DMS114 treated with DMSO at 0.1 percent for 48 hours (cell line): Measurements from ENCODE around the gene SUGCT.

Source experiments
- DNase-seq: peaks from one replicate; lab custom pipeline; 2025; ENCODE audit not compliant: unreplicated experiment; lab: John Stamatoyannopoulos, UW

SUGCT gene

DNA sequence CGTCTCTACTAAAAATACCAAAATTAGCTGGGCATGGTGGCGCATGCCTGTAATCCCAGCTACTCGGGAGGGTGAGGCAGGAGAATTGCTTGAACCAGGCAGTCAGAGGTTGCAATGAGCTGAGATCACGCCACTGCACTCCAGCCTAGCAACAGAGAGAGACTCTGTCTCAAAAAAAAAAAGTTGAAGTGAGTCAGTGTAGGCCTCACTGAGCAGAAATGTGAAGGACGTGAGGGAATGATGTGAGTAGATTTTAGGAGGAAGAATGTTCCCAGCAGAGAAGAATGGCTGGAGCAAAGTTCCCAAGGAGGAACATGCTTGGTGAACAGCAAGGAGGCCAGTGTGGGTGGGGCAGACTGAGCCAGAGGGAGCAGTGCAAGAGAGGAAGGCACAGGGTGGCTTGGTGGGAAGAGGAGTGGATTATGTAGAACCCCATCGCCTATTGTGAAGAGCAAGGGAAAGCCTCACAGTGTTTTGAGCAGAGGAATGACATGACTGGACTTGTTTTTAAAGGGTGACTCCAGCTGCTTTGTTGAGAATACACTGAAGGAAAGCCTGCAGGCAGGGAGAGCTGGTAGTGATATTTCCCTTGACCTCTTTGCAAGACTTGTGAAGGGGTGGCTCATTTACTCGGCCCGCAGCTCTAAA, 708.7 kb downstream of the SUGCT start:
- no peak for DNase-seq

DNA sequence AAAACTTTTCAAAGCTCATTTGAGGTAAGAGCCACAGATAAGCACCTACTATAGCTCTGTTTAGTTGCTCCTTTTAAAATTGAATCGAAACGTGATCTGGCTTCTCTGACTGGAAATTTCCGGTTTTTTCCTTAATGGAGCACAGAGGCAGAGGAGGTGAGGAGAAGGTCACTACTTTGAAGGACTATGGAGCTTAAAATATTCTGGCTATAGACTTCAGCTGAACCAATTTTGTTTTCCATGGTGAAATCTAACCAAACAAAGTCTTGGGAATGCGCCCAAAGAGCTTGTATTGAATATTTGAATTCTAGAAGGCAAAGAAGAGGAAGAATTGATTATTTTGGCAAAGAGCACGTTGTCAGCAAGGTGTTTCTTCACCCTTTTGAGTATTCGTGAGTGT, 711.1 kb downstream of the SUGCT start:
- no peak for DNase-seq

DNA sequence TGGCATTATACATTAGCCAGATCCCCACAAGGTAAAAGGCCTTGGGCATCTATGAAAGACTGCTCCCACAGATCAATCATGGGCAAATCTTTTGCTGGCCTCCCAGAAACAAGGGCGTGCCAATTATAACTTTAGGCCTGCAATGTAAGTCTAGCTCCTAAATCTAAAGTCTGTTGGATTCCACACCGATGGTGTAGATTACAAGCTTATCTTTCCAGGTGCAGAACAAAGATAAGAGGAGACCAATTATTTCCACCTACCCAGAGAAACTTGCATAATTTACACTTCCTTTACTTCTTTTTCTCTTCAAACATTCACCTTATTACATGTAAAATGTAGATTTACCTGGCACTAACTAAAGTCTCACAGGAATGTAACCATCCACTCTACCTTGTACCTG, 713.1 kb downstream of the SUGCT start:
- no peak for DNase-seq

DNA sequence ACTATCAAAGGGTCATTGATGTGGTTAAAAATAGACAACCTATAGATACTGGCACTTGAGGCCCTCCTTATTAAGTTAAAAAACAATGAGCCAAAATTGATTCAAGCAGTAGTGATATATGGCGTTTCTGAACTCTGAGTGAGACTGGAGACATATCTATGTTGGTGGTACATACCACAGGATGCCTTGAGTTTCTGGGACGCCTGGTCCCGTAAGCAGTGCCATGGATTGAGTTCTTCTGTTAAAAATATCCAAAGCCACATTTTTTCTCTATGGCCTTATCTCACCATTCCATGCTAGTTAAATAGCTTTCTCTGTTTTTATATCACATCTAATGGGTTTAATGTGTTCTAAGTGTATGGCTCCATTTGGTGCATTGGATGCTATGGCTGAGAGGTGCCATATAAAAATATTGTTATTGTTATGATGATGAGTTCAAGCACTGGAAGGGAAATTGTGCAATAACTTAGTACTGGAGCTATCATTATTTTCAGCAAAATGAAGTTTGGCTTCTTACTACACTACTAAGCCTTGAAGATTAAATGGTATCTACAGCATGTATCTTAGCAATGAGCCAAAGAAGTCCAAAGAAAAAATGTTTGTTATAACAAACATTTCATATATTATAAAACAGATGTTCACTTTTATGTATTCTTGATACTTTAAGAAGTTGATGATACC, 713.9 kb downstream of the SUGCT start:
- no peak for DNase-seq

DNA sequence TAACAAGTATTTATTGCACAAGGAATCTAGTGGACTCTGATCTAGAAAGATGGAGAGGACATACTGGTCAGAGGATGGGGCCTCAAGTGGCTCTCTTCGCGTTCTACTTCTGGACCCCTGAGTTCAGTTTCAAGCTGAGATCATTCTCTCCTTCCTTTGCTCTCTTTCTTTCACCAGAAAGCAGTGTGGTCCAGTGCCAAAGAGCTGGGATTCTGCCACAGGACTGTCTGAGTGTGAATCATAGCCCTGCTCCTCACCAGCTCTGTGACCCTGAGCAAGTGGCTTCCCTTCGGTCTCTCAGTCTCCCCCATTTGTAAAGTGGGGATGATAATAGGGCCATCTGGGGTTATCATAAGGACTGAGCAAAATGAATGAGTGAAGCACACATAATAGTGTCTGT, 715.2 kb downstream of the SUGCT start:
- DNase-seq, result no peak

DNA sequence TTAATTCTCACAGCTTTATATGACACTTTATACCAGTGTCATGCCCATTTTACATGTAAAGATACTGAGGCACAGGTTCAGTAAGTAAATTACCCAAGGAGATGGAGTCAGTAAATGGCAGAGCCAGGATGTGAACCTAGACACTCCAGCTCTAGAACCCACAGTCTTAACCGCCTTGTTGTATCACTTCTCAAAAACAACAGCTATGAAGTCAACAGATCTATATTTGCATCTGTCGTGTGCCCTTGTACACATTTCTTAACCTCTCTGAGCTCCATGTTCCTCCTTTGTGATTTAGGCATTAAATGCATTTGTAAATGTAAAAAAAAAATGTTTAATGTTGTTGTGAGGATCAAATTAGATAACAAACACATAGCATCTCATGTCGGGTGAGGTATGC, 716.2 kb downstream of the SUGCT start:
- no peak for DNase-seq

DNA sequence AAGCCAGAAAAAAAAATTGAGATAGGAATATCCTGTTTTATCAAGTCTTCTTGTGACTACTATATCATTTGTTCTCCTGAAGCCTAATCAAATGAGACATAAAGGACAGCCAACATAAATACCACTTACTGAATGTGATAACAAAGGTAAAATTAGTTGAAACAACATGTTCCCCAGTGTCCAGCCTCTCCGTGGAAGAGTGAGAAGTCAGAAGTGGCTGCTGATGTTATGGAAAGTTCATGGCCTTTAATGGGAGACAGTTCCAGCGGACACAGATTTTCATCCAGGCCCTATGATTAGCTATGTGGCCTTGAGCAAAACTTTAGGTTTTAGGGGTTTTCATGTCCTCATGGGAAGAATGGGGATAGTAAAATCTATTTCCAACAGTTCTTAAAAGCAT, 724.3 kb downstream of the SUGCT start:
- DNase-seq, result no peak

DNA sequence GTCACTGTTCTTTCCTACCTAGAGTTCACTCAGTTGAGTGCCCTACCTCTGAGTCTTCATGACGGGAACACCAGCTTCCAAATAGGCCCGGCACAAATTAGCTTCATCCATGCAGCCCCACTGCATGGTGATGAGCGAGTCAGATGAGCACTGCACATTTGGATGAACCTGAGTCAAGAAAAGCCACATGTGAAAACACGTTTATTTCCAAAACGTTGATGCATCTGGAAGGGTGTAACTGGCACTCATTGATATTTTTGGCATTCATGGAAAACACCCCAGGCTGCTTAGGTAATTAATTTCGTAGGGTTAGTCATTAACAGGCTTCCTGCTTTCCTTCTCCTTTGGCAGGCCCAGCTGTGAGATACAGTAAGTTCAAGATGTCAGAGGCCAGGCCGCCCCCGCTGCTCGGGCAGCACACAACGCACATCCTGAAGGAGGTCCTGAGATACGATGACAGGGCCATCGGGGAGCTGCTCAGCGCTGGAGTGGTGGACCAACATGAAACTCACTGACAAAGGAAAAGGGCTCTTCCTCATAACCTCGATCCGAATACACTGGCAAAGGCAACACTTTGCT, 725.2 kb downstream of the SUGCT start:
- no peak for DNase-seq

DNA sequence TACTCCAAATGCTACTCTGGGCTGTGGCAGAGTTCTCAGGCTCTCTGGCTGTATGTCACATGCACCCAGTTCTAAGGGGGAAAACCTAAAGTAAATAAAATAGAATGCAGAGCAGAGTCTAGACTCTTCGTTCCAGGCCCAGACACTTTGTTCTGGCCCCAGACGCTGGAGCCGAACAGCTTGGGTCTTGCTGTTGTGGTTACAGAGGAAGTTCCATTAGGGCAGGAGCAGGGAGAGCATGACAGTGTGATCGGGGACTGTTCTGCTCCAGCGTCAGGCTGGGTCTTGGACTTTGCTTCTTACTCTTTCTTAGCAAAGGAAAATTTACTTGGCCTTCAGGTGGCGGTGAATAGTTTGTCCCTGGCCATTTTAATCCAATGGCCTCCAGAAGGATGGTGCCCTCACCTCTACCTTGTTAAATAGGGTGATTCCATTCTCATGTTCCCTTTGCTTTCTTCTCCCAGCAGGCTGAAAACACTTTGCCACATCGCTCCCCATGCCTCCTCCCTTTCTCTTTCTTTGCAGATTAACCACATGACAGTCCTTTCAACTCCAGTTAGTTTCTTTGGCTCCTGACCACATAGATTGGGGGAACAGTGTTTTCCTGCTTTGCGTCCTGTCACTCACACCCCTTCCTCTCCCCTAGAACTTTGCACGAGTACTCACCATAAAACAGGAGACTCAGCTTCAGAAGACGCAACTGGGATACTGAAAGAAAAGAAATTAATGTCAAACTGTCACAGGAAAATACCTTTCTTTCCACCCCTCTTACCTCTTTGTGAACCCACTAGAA, 730.8 kb downstream of the SUGCT start:
- no peak for DNase-seq

DNA sequence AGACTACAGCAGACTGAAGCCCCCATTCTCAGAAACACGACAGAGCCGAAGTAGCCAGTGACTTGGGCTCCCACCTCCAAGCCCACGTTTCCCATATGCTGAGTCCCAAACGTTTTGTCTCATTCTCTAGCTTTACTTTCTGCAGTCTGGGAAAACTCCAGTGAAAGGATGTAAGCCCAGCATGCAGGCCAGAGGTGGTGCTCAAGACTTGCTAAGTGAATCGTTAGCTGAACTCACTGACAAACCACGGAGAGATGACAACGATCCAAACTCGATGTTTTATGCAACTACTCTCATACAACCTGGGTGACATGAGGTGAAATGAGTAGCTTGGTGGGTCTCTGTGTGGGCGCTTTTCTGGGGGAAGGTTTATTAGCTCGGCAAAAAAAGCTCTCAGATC, 731.8 kb downstream of the SUGCT start:
- no peak for DNase-seq

DNA sequence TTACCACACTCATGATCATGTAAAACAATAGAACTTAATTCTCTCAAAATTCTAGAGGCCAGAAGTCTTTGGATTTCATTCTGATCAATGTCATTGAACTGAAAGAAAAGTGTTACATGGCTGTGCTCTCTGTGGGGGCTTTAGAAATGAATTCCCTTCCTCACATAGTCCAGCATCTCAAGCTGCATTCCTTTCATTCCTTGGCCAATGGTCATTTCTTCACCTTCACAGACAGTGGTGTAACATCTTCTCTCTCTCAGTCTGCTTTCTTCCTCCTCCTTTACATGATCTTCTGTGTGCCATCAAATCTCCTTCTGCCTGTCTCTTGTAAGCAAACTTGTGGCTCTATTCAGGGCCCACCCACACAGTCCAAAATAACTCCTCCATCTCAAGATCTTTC, 735.3 kb downstream of the SUGCT start:
- DNase-seq, result no peak

DNA sequence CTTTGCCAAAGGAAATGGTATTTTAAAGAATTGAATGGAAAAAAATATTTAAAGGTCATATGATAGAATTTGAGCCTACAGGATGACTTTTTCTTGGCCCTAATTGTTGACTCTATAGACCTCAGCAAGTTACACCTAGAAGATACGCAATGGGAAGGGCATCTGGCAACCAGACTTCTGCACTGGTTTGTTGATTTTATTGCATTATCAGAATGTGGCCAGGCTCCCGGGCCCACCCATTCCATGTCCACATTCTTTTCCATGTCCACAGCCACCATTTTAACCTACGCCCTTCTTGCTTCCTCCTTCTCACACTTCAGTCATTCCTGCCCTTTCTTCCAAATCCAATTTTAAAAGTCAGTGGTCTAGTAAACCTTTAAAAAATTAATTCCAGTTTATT, 738.4 kb downstream of the SUGCT start:
- DNase-seq, result no peak

DNA sequence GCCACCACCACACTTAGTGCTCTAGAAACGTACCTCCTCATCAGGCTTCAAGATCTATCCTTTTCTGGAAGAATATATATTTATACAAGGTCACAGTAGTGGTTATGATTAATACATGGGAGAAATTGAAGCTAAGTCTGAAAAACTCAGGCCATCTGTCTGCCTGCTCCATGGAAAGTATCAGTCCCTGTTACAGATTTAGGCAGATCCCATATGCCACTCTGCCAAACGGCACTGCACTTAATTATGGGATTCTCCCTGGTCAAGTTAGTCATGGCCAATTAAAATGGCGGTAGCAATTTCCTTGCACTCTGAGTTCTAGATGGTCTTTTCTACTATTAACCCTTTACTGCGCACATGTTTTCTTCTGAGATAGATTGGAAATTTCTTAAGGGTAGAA, 740.0 kb downstream of the SUGCT start:
- DNase-seq, result no peak

DNA sequence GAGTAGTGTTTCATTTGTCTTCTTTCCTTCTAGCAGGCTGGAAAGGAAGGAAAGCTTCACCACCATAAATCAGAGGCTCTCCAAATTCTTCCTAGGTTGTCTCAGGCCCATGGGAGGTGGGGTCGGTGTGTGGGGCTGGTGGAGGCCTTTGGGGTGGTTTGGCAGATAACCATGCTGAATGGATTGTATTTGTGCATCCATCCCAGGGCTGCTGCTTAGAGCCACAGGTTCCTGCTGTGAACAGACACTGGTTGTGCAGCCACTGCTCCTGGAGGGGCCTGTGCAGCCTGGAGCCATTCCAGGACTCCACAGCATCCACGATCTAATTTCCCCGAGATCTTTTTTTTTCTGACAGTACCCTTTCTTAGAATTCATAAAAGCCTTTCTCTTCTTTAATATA, 741.8 kb downstream of the SUGCT start:
- no peak for DNase-seq

DNA sequence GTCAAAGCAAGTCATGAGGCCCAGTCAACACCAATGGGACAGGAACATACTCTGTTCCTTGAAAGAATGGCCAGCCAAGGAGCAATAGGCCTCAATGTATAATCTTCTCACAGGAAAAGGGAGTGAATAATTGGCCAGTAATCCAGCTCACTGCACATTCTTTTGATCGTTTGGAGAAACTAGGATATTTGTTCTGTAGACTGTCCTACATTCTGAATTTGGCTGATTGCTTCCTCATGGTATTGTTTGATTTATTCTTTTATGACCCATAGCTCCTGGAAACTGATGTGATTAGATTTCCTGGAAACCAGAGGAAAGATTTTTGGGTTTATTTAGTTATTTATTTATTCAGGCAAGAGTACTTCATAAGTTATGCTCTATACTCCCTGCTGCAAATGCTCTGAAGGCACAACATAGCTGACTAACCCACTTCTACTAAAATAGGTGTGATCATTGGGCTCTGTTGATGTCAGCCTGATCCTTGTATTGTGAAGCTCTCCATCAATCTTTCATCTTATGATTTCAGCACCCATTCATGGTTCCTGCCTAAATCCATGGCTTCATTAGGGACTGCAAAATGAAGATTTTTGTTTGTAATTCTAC, 745.2 kb downstream of the SUGCT start:
- DNase-seq, result no peak

DNA sequence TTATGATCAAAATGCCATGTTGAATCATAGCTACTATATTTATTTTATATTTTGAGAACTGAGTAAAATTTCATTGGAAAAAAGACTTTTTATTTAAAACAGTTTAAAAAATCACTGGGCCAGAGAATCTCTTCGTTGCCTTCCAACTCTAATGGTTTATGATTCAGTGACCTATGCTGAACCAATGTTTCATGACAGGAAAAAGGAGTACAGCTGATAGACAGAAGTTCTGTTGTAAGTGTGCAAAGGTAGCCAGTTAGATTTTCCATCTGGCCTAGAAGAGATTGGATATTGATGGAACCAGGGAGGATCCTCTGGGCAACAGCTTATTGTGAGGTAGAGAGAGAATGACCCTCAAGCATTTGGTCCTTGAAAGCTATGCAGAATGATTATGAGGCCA, 745.8 kb downstream of the SUGCT start:
- no peak for DNase-seq

DNA sequence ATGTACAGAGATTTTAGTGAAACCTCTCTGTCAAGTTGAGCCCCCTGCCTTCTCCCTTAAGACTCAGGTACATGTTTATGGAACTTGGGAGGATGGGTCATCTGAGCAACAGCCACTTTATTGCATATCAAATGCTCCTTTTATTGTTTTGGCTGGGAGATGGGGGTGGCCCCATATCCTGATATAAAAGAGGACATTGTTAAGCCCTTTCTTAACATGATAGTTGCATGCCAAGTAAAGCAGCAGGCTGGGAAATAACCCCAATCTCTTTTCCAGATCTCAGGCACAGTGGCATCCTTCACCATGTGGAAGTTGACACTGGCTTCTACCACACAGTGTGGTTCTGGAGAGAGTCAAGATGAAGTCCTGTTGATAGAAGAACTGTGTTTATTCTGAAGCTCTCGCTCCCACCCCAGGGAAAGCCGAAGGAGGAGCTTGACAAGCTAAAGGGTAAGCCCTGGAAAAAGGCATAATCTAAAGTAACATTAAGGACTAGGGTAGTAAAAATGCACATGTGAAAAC, 746.7 kb downstream of the SUGCT start:
- DNase-seq, result no peak

DNA sequence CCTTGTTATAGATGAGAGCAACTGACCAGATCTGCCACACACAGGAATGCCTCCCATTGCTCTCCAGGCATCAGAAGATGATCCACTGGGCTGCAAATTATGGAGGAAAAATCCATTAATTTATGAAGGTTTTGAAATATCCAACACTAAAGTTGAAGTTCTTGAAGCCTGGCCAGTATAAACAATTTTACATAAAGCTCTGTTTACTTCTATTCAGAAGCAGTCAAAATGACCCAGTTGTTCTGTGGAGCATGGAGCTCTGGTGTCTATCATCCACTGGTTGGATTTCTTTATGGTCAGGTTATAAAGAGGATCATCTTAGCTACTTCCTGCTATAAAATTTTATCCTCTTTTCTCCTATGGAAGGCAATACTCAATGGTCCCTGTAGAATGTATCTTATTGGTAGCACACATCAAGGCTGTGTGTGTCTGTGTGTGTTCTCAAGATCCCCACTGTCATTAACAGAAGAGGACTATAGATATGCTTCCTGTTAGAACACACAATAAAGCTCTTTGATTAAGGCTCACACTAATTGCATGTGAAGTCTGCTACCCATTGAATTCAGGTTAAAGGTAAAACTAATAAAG, 747.4 kb downstream of the SUGCT start:
- DNase-seq, result no peak

DNA sequence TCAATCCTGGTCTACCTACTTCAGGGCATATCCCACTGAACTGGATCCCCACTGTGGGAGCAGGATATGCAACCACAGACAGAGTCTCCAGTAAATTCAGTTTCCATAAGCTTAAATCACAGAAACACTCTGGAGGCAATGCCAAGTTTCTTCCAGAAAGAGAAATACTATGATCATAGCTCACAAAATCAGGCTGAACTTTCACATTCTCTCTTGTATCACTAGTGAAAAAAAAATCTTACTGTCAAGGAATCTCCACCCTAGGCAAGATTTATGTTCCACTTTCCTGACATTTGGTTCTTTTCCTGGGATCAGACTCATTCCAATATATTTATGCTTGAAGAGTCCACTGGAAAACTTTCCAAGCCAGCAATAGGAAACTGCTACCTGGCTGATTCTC, 749.0 kb downstream of the SUGCT start:
- no peak for DNase-seq

DNA sequence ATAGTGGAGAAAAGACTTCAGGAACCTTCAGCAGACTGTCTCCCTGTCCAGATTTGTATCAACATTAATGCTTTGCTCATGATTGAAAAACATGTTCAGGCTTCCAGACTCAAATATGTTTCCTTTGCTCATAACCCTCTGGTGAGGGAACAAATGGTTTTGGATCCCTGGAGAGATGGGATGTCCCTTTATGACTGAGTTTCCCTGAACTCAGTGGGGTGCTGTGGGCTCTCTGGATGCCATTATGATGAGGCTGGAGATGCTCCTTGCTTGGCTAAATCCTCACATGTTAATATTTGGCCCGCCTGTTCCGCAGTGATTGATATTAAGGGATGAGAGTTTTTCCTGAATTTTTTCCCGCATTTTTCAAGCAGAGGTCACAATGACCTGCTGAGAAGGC, 749.4 kb downstream of the SUGCT start:
- no peak for DNase-seq

DNA sequence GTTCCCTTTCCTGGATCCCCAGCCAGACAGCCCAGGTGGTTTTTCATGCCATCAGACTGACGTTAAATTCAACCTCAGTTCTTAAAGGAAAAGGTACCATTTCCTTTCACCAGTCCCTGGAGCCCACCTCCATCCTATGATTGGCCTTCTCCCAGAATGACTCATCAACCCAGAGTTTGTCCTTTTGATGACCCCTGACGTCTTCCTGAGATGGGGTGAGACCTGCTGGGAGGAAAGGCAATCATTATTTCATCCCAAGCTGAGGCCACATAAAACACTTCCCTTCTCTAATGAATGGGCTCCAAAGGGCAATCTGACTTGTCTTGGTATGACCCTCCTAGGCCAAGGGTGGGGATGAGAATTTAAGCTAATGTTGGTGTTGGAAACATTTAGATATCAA, 750.7 kb downstream of the SUGCT start:
- no peak for DNase-seq
